WTC11 (cell line): ENCODE data around the gene ST6GALNAC6. TPM values are rescaled to one million over a fixed set of nuclear protein-coding genes. Genes with fewer than 3 reads are reported as not detected.

Experiments used
- ATAC-seq: fragments of 200-7000 bp; cut with Tn5 transposase; 2 replicates; pipeline ENCODE4 v1.10.0; 2021; ENCODE audit warnings: mild to moderate bottlenecking, moderate library complexity
- CTCF ChIA-PET: fragments of 300-600 bp; sonication (Branson Sonifier 250); formaldehyde crosslinking; loops from one replicate; lab custom pipeline; 2021; ENCODE audit warnings: antibody characterized with exemption; lab: Charles Lee
- POLR2A ChIA-PET: fragments of 350-600 bp; sonication (Branson Sonifier 250); formaldehyde crosslinking; loops from one replicate; lab custom pipeline; 2021; ENCODE audit warnings: antibody characterized with exemption; lab: Charles Lee
- DNase-seq: peaks from one replicate; pipeline ENCODE4 v3.0.0; 2021; ENCODE audit warnings: low spot score
- H3K27ac Mint-ChIP-seq: 2 replicates; pipeline ENCODE4 v1.8.0; 2021; ENCODE audit warnings: mixed read lengths
- H3K27me3 Mint-ChIP-seq: 2 replicates; pipeline ENCODE4 v1.8.0; 2021; ENCODE audit warnings: low read depth, mild to moderate bottlenecking, moderate library complexity, mixed read lengths
- H3K36me3 Mint-ChIP-seq: 2 replicates; pipeline ENCODE4 v1.8.0; 2021; ENCODE audit warnings: mixed read lengths
- H3K4me1 Mint-ChIP-seq: 2 replicates; pipeline ENCODE4 v1.8.0; 2022; ENCODE audit warnings: mixed read lengths
- H3K4me3 Mint-ChIP-seq: 2 replicates; pipeline ENCODE4 v1.8.0; 2021; ENCODE audit warnings: mild to moderate bottlenecking, moderate library complexity, mixed read lengths
- H3K9me3 Mint-ChIP-seq: 2 replicates; pipeline ENCODE4 v1.8.0; 2021; ENCODE audit warnings: mixed read lengths
- E2F1 ChIP-seq: sonication (generic); formaldehyde crosslinking; IDR thresholded peaks from 2 replicates; pipeline ENCODE4 v1.8.0; 2022; ENCODE audit warnings: mild to moderate bottlenecking, missing genetic modification reagents
- ELF4 ChIP-seq: sonication (generic); formaldehyde crosslinking; IDR thresholded peaks from 2 replicates; pipeline ENCODE4 v1.8.1; 2022; ENCODE audit warnings: low read depth, mild to moderate bottlenecking, moderate library complexity, missing genetic modification reagents
- ETV6 ChIP-seq: sonication (generic); formaldehyde crosslinking; IDR thresholded peaks from 2 replicates; pipeline ENCODE4 v1.8.1; 2022; ENCODE audit warnings: mild to moderate bottlenecking, missing genetic modification reagents
- GABPB1 ChIP-seq: sonication (generic); formaldehyde crosslinking; IDR thresholded peaks from 2 replicates; pipeline ENCODE4 v1.8.1; 2023; ENCODE audit warnings: mild to moderate bottlenecking, missing genetic modification reagents
- OVOL2 ChIP-seq: fragments of 250-450 bp; sonication (Bioruptor Pico); IDR thresholded peaks from 2 replicates; pipeline ENCODE4 v1.9.0; 2021; ENCODE audit warnings: mild to moderate bottlenecking, borderline replicate concordance
- TEAD1 ChIP-seq: sonication (generic); formaldehyde crosslinking; IDR thresholded peaks from 2 replicates; pipeline ENCODE4 v1.8.0; 2022; ENCODE audit warnings: mild to moderate bottlenecking, missing genetic modification reagents
- TP53 ChIP-seq: sonication (generic); formaldehyde crosslinking; IDR thresholded peaks from 2 replicates; pipeline ENCODE4 v1.8.1; 2023; ENCODE audit warnings: mild to moderate bottlenecking, missing genetic modification reagents
- ZBTB43 ChIP-seq: sonication (generic); formaldehyde crosslinking; IDR thresholded peaks from 2 replicates; pipeline ENCODE4 v1.8.1; 2023; ENCODE audit warnings: mild to moderate bottlenecking, missing genetic modification reagents
- ZNF121 ChIP-seq: sonication (generic); formaldehyde crosslinking; IDR thresholded peaks from 2 replicates; pipeline ENCODE4 v1.8.0; 2023; ENCODE audit warnings: missing genetic modification reagents
- ZNF232 ChIP-seq: sonication (generic); formaldehyde crosslinking; IDR thresholded peaks from 2 replicates; pipeline ENCODE4 v1.8.0; 2022; ENCODE audit warnings: mild to moderate bottlenecking, missing genetic modification reagents
- ZNF671 ChIP-seq: fragments of 250-450 bp; sonication (Bioruptor Pico); IDR thresholded peaks from 2 replicates; pipeline ENCODE4 v1.8.0; 2021; ENCODE audit warnings: mild to moderate bottlenecking
- total RNA-seq: library from RNA; stranded (reverse); gene quantifications from 3 replicates; pipeline ENCODE4 v1.2.3, GENCODE V29; 2021
- TF ChIP-seq, protein P1 (sequence below): sonication (generic); formaldehyde crosslinking; conservative IDR thresholded peaks from 2 replicates; pipeline ENCODE4 v1.8.1; 2023; ENCODE audit warnings: mild to moderate bottlenecking, low read depth, missing genetic modification reagents, moderate library complexity

Gene ST6GALNAC6
- total RNA-seq, 1 experiment from 2014 or later = 47.5 TPM

- Mint-ChIP-seq H3K36me3 (peaks cover 12% of the 10 kb centered on the region), H3K4me1 (peaks cover 6% of the 10 kb centered on the region), H3K27me3 (no peaks in the 10 kb centered on the region), H3K27ac (peak overlapping the region; percentile 14; the same call in 1 of the 2 replicates), H3K4me3 (no peak overlapping the region), H3K9me3 (peaks cover 16% of the 10 kb centered on the region)
- no peak for DNase-seq
- ATAC-seq = no peak
- POLR2A ChIA-PET = no interaction called here
- CTCF ChIA-PET = interaction anchor here (8.1 kb wide), 1 partner anchor 19 kb away, joined by 79 read pairs; no protein-coding TSS in a partner anchor
- TF ChIP-seq ZBTB43 (CRISPR knock-in tag) (no peak), TP53 (CRISPR knock-in tag) (no peak), ELF4 (CRISPR knock-in tag) (no peak)
Observed at GRCh38 chr9:127850286-127850830, 49.0 kb downstream of the ST6GALNAC6 start.

- Mint-ChIP-seq H3K9me3 (peaks cover 16% of the 10 kb centered on the region), H3K4me1 (peaks cover 12% of the 10 kb centered on the region), H3K27me3 (no peaks in the 10 kb centered on the region), H3K4me3 (no peak overlapping the region), H3K27ac (peak overlapping the region; percentile 57), H3K36me3 (peaks cover 12% of the 10 kb centered on the region)
- no peak for DNase-seq
- ATAC-seq = no peak
- ChIA-PET CTCF (no interaction called here), POLR2A (no interaction called here)
- TF ChIP-seq OVOL2 (CRISPR knock-in tag) = no peak
- no peak for TF ChIP-seq E2F1 (CRISPR knock-in tag)
- TF ChIP-seq, protein P1, sequence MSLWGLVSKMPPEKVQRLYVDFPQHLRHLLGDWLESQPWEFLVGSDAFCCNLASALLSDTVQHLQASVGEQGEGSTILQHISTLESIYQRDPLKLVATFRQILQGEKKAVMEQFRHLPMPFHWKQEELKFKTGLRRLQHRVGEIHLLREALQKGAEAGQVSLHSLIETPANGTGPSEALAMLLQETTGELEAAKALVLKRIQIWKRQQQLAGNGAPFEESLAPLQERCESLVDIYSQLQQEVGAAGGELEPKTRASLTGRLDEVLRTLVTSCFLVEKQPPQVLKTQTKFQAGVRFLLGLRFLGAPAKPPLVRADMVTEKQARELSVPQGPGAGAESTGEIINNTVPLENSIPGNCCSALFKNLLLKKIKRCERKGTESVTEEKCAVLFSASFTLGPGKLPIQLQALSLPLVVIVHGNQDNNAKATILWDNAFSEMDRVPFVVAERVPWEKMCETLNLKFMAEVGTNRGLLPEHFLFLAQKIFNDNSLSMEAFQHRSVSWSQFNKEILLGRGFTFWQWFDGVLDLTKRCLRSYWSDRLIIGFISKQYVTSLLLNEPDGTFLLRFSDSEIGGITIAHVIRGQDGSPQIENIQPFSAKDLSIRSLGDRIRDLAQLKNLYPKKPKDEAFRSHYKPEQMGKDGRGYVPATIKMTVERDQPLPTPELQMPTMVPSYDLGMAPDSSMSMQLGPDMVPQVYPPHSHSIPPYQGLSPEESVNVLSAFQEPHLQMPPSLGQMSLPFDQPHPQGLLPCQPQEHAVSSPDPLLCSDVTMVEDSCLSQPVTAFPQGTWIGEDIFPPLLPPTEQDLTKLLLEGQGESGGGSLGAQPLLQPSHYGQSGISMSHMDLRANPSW = no peak
- no peak for TF ChIP-seq TEAD1 (CRISPR knock-in tag)
- no peak for TF ChIP-seq ETV6 (CRISPR knock-in tag)
- no peak for TF ChIP-seq ZNF232 (CRISPR knock-in tag)
- no peak for TF ChIP-seq GABPB1 (CRISPR knock-in tag)
Observed at GRCh38 chr9:127848756-127849504, 50.5 kb downstream of the ST6GALNAC6 start.

- peak; percentile 37; the same call in 1 of the 2 replicates for TF ChIP-seq ZNF121 (CRISPR knock-in tag)
- no peak for TF ChIP-seq ZNF671 (CRISPR knock-in tag)
- no peaks in the 10 kb centered on the region for H3K27me3 Mint-ChIP-seq
- no peak overlapping the region; the same call in 1 of the 2 replicates for H3K27ac Mint-ChIP-seq
- H3K4me3 Mint-ChIP-seq = no peak overlapping the region
- peaks cover 12% of the 10 kb centered on the region for H3K36me3 Mint-ChIP-seq
- ATAC-seq = no peak
- DNase-seq = no peak
- peaks cover 16% of the 10 kb centered on the region for H3K9me3 Mint-ChIP-seq
- ChIA-PET CTCF (interaction anchor here (1.4 kb wide), 1 partner anchor 21 kb away, joined by 3 read pairs; no protein-coding TSS in a partner anchor), POLR2A (interaction anchor here (0.6 to 1.0 kb wide), 2 partner anchors 16 to 17 kb away, joined by 3 to 4 read pairs; no protein-coding TSS in a partner anchor)
- H3K4me1 Mint-ChIP-seq = peaks cover 9% of the 10 kb centered on the region
Observed at GRCh38 chr9:127847833-127848755, 51.3 kb downstream of the ST6GALNAC6 start.
